ENCODE results near the gene CELF1. TPM values are rescaled to one million over a fixed set of nuclear protein-coding genes. Genes with fewer than 3 reads are reported as not detected.
A peak's percentile ranks its signal among the peaks of the same experiment; 100 is the strongest.

Gene CELF1
- total RNA-seq, 1 experiment from 2014 or later, result 152 TPM

DNA sequence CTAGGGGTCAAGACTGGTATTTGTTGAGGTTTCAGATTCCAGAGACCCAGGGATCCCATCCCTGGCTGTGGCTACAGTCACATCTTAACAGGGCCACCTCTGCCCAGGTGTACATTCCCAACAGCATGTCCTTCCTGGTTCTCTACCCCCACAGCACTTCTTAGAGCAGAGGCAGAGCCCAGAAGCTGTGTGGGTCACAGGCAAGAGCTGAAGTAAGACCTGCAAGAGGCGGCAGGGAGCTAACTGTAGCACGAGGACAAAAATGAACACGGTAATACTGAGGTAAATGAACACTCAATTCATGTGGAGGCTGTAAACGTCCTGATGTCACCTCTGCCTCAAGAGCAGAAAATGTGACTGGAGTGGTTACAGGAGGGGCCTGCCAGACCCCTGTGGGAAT is 82.3 kb downstream of the CELF1 start:
- Mint-ChIP-seq H3K4me3 (ENCODE audit: unreplicated experiment) (no peak overlapping the region), H3K9me3 (ENCODE audit: unreplicated experiment) (no peaks in the 10 kb centered on the region), H3K27me3 (ENCODE audit: insufficient read depth, unreplicated experiment) (no peaks in the 10 kb centered on the region), H3K36me3 (ENCODE audit: insufficient read depth, unreplicated experiment) (peaks cover 90% of the 10 kb centered on the region), H3K27ac (ENCODE audit: unreplicated experiment) (peak overlapping the region; percentile 43), H3K4me1 (ENCODE audit: low read depth, unreplicated experiment) (peaks cover 7% of the 10 kb centered on the region)
- DNase-seq, result no peak
- H3K9me3 ChIP-seq, result no peaks in the 10 kb centered on the region
- H3K4me1 ChIP-seq, result peaks cover 5% of the 10 kb centered on the region; the same call in 1 of the 2 replicates
- intact Hi-C loops (cut with micrococcal nuclease; ENCODE audit: unreplicated experiment), result no loop called here
- POLR2A ChIA-PET, result no interaction called here
- peaks cover 2% of the 10 kb centered on the region; the same call in 1 of the 2 replicates for H3K36me3 ChIP-seq (ENCODE audit: control insufficient read depth, insufficient read depth, low read length)
- TF ChIP-seq, protein P1, sequence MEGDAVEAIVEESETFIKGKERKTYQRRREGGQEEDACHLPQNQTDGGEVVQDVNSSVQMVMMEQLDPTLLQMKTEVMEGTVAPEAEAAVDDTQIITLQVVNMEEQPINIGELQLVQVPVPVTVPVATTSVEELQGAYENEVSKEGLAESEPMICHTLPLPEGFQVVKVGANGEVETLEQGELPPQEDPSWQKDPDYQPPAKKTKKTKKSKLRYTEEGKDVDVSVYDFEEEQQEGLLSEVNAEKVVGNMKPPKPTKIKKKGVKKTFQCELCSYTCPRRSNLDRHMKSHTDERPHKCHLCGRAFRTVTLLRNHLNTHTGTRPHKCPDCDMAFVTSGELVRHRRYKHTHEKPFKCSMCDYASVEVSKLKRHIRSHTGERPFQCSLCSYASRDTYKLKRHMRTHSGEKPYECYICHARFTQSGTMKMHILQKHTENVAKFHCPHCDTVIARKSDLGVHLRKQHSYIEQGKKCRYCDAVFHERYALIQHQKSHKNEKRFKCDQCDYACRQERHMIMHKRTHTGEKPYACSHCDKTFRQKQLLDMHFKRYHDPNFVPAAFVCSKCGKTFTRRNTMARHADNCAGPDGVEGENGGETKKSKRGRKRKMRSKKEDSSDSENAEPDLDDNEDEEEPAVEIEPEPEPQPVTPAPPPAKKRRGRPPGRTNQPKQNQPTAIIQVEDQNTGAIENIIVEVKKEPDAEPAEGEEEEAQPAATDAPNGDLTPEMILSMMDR (IDR thresholded peaks at IDR 0.05; ENCODE audit: insufficient read depth in 1 of 2, low read depth in 1 of 2, low read length in 1 of 2, severe bottlenecking in 1 of 2, unreplicated experiment in 1 of 2), result no peak
- CTCF ChIA-PET, result no interaction called here
- no peak overlapping the region for H3K4me3 ChIP-seq (ENCODE audit: low read depth, low read length)
- H3K27me3 ChIP-seq (replicated peaks; ENCODE audit: control insufficient read depth, insufficient read depth, low read length), result no peaks in the 10 kb centered on the region
- BruUV-seq (replicated peaks), result no TSS peak

DNA sequence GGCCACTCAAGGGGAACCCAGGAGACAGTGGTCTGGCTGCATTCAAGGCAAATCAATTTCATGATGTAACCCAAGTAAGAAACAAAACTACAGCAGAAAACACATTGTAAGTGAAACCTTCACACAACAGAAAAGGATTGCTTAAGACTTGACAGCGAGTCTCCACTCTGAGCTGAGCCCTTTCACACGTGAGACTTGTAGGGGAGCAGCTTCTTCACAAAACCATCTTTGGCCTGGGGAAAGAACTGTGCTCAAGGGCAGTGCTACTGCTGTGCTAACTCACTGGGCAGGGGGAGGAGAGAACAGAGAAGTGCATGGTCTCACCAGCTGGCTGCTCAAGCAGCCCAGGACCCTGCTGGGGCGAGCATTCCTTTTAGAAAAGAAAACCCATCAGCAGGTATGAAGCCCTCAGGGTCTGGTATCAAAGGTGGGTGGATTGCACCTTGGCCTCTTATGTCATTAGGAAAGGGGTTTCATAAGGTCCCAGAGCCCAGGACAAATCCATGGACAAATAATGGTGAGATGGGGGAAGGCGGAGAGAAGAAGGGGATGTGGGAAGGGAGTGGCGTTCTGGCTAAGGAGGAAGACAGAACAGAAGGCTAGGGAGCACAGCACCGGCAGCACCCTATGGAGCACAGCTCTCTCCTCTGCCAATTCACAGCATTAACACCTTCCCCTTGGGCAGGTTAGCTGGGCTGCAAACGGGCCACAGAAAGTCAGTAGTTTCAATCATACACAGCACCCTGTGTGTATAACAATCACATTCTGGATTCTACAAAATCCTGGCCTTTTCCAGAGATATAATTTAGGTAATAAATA is 83.4 kb downstream of the CELF1 start:
- ChIA-PET CTCF (no interaction called here), POLR2A (no interaction called here)
- peak in 1 of 2 experiments; percentile 57 for DNase-seq
- no peak overlapping the region for H3K4me3 ChIP-seq (ENCODE audit: low read depth, low read length)
- Mint-ChIP-seq H3K36me3 (ENCODE audit: insufficient read depth, unreplicated experiment) (peaks cover 87% of the 10 kb centered on the region), H3K4me1 (ENCODE audit: low read depth, unreplicated experiment) (peaks cover 7% of the 10 kb centered on the region), H3K27me3 (ENCODE audit: insufficient read depth, unreplicated experiment) (no peaks in the 10 kb centered on the region), H3K27ac (ENCODE audit: unreplicated experiment) (peak overlapping the region; percentile 38), H3K4me3 (ENCODE audit: unreplicated experiment) (no peak overlapping the region), H3K9me3 (ENCODE audit: unreplicated experiment) (no peaks in the 10 kb centered on the region)
- H3K9me3 ChIP-seq, result no peaks in the 10 kb centered on the region
- peaks cover 5% of the 10 kb centered on the region; the same call in 1 of the 2 replicates for H3K4me1 ChIP-seq
- TF ChIP-seq, protein P1 (IDR thresholded peaks at IDR 0.05; ENCODE audit: insufficient read depth in 1 of 2, low read depth in 1 of 2, low read length in 1 of 2, severe bottlenecking in 1 of 2, unreplicated experiment in 1 of 2), result no peak
- BruUV-seq (replicated peaks), result no TSS peak
- H3K36me3 ChIP-seq (ENCODE audit: control insufficient read depth, insufficient read depth, low read length), result peaks cover 2% of the 10 kb centered on the region; the same call in 1 of the 2 replicates
- no peaks in the 10 kb centered on the region for H3K27me3 ChIP-seq (replicated peaks; ENCODE audit: control insufficient read depth, insufficient read depth, low read length)
- intact Hi-C loops (cut with micrococcal nuclease; ENCODE audit: unreplicated experiment), result no loop called here

DNA sequence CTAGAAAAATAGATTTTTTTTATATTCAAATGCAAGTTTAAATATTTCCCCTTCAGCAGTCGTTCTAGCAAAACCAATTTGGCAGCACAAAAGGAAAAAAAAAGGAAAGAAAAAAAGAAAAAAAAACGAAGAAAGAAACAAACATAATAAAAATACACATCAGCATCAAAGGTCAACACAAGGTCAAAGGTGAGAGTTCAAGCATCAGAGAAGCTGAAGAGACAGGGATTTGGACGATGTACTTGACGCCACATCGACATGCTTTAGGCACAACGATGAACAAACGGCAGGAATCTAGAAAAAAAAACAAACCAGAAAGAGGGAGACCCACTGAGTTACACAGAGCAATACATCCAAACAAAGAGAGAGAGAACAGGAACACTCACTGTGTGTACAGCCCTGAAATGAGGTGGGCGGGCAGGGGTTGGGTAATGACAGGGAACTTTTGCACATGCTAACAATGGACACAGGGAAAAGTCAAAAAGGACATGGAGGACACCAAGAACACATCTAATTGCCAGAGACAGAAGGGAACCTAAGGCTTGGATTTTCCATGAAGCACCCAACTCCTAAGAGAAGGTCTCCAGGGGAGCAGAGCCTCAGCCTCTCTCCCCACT is 84.2 kb downstream of the CELF1 start:
- Mint-ChIP-seq H3K4me1 (ENCODE audit: low read depth, unreplicated experiment) (peaks cover 7% of the 10 kb centered on the region), H3K27me3 (ENCODE audit: insufficient read depth, unreplicated experiment) (no peaks in the 10 kb centered on the region), H3K4me3 (ENCODE audit: unreplicated experiment) (no peak overlapping the region), H3K27ac (ENCODE audit: unreplicated experiment) (peak overlapping the region; percentile 2), H3K9me3 (ENCODE audit: unreplicated experiment) (no peaks in the 10 kb centered on the region), H3K36me3 (ENCODE audit: insufficient read depth, unreplicated experiment) (peaks cover 87% of the 10 kb centered on the region)
- TF ChIP-seq, protein P1 (IDR thresholded peaks at IDR 0.05; ENCODE audit: insufficient read depth in 1 of 2, low read depth in 1 of 2, low read length in 1 of 2, severe bottlenecking in 1 of 2, unreplicated experiment in 1 of 2), result no peak
- BruUV-seq (replicated peaks), result no TSS peak
- Histone ChIP-seq H3K36me3 (ENCODE audit: control insufficient read depth, insufficient read depth, low read length) (0 out of 2 replicates have a peak, but pooled peaks cover 2% of the 10 kb centered on the region), H3K9me3 (no peaks in the 10 kb centered on the region), H3K27me3 (replicated peaks; ENCODE audit: control insufficient read depth, insufficient read depth, low read length) (no peaks in the 10 kb centered on the region), H3K4me3 (ENCODE audit: low read depth, low read length) (no peak overlapping the region), H3K4me1 (peaks cover 5% of the 10 kb centered on the region; the same call in 1 of the 2 replicates)
- ChIA-PET CTCF (no interaction called here), POLR2A (no interaction called here)
- intact Hi-C loops (cut with micrococcal nuclease; ENCODE audit: unreplicated experiment), result no loop called here
- DNase-seq, result no peak
